Thyroid gland (tissue), 4 donors: ENCODE results near the gene MAPK8IP3. TPM values are rescaled to one million over a fixed set of nuclear protein-coding genes. Genes with fewer than 3 reads are reported as not detected.

Experiments
- DNase-seq, 2 donors: peaks; one replicate each; pipeline ENCODE4 v3.0.0-alpha.2; 2019
- H3K27ac ChIP-seq, 3 donors: fragments of 200-600 bp; sonication (generic); 1 replicate in 2 of 3; 2 replicates in 1 of 3; pipeline ENCODE4 v1.5.1; 2016 to 2019; ENCODE audit warnings: mild to moderate bottlenecking in 1 of 3, moderate library complexity in 1 of 3
- H3K27me3 ChIP-seq: fragments of 200-600 bp; sonication (generic); one replicate; pipeline ENCODE4 v1.5.1; 2019
- H3K36me3 ChIP-seq, 2 donors: fragments of 200-600 bp; sonication (generic); one replicate each; pipeline ENCODE4 v1.5.1; 2016 to 2019
- H3K4me1 ChIP-seq, 2 donors: fragments of 200-600 bp; sonication (generic); one replicate each; pipeline ENCODE4 v1.5.1; 2017 to 2019
- H3K4me3 ChIP-seq, 3 donors: fragments of 200-600 bp; sonication (generic); replicated peaks in 1 of 3; 1 replicate in 2 of 3; 2 replicates in 1 of 3; pipeline ENCODE4 v1.5.1; 2016; ENCODE audit warnings: mild to moderate bottlenecking in 1 of 3
- H3K9me3 ChIP-seq: fragments of 200-600 bp; sonication (generic); one replicate; pipeline ENCODE4 v1.5.1; 2017
- CTCF ChIP-seq, 6 experiments: fragments of 200-600 bp in 3 of 6; fragments of 450-650 bp in 3 of 6; sonication (generic) in 3 of 6; IDR thresholded peaks; one replicate each; pipeline ENCODE4 v1.5.1; 2016 to 2019; ENCODE audit warnings: antibody characterized with exemption in 6 of 6, mild to moderate bottlenecking in 2 of 6, inconsistent platforms in 1 of 6, moderate library complexity in 1 of 6
- POLR2A ChIP-seq, 2 donors: fragments of 450-650 bp; IDR thresholded peaks; one replicate each; pipeline ENCODE4 v1.6.1; 2017; ENCODE audit warnings: antibody characterized with exemption in 2 of 2, mild to moderate bottlenecking in 2 of 2, moderate library complexity in 1 of 2
- WGBS, 2 donors: methylation state at CpG; one replicate each; pipeline ENCODE4 v1.1.5; 2017; 5-methylcytosine and 5-hydroxymethylcytosine counted together
- intact Hi-C: fragments of 100-400 bp; cut with DNase I; formaldehyde crosslinking; loops from one replicate; pipeline ENCODE4 v1.15.1; 2023
- total RNA-seq, 4 donors: library from RNA; depleted of rRNA; stranded (reverse); fragments of >200 nt; gene quantifications; one replicate each; pipeline ENCODE4 v1.2.3, GENCODE V29; 2016

Gene MAPK8IP3
- total RNA-seq, 4 donors from 2014 or later: 45.7 to 137 (median 60.4) TPM

GRCh38 chr16:1673424-1674151, 32.4 kb upstream of the MAPK8IP3 start:
- TF ChIP-seq POLR2A (IDR thresholded peaks at IDR 0.05) (no peak), CTCF (IDR thresholded peaks at IDR 0.05) (no peak)
- 89 to 94% methylated on average over 24 to 26 of the region's 26 CpGs for WGBS, 2 donors
- H3K27me3 ChIP-seq: no peaks in the 10 kb centered on the region

GRCh38 chr16:1674306-1674705, 31.7 kb upstream of the MAPK8IP3 start:
- TF ChIP-seq POLR2A (IDR thresholded peaks at IDR 0.05) (no peak), CTCF (IDR thresholded peaks at IDR 0.05) (no peak)
- Histone ChIP-seq H3K36me3 (peaks cover 48 to 56% of the 10 kb centered on the region in 2 donors), H3K9me3 (no peaks in the 10 kb centered on the region), H3K4me3 (no peak overlapping the region), H3K4me1 (peaks cover 6 to 7% of the 10 kb centered on the region in 2 donors), H3K27me3 (no peaks in the 10 kb centered on the region), H3K27ac (no peak overlapping the region)
- no peak for DNase-seq
- intact Hi-C loops: no loop called here
- 91 to 92% methylated on average over 4 to 6 of the region's 7 CpGs for WGBS, 2 donors

More at GRCh38 chr16:1673424-1674151, 32.4 kb upstream of the MAPK8IP3 start:
- DNase-seq: no peak
- Histone ChIP-seq H3K27ac (no peak overlapping the region), H3K9me3 (no peaks in the 10 kb centered on the region), H3K4me1 (peaks cover 0 to under 1% of the 10 kb centered on the region in 2 donors), H3K4me3 (no peak overlapping the region), H3K36me3 (peaks cover 55 to 63% of the 10 kb centered on the region in 2 donors)
- intact Hi-C loops: no loop called here

- Histone ChIP-seq H3K4me1 (peaks cover 13 to 14% of the 10 kb centered on the region in 2 donors), H3K36me3 (peaks cover 41 to 49% of the 10 kb centered on the region in 2 donors), H3K27ac (no peak overlapping the region), H3K4me3 (no peak overlapping the region), H3K9me3 (no peaks in the 10 kb centered on the region), H3K27me3 (no peaks in the 10 kb centered on the region)
- no peak for TF ChIP-seq POLR2A (IDR thresholded peaks at IDR 0.05)
- no peak for TF ChIP-seq CTCF (IDR thresholded peaks at IDR 0.05)
- no peak for DNase-seq
- intact Hi-C loops: no loop called here
- 92 to 93% methylated on average over 18 to 19 of the region's 19 CpGs for WGBS, 2 donors
Measured at GRCh38 chr16:1674751-1675664, 31.0 kb upstream of the MAPK8IP3 start.

GRCh38 chr16:1676661-1677060, 29.3 kb upstream of the MAPK8IP3 start:
- peaks cover 27 to 33% of the 10 kb centered on the region in 2 donors for H3K36me3 ChIP-seq
- H3K4me1 ChIP-seq: peaks cover 22 to 24% of the 10 kb centered on the region in 2 donors
- 90% methylated on average over 12 of the region's 12 CpGs for WGBS, 2 donors
- H3K4me3 ChIP-seq: no peak overlapping the region
- H3K9me3 ChIP-seq: no peaks in the 10 kb centered on the region
- no peaks in the 10 kb centered on the region for H3K27me3 ChIP-seq
- DNase-seq: no peak
- intact Hi-C loops: no loop called here
- no peak overlapping the region for H3K27ac ChIP-seq
- TF ChIP-seq POLR2A (IDR thresholded peaks at IDR 0.05): no peak
- TF ChIP-seq CTCF (IDR thresholded peaks at IDR 0.05): no peak
